Measurements from ENCODE around the gene TRAPPC12.
"Not testable (repeated sequence)": the region's sequence is repeated elsewhere in the genome, so short reads cannot be mapped to it uniquely, and the experiment has no call there.

Gene TRAPPC12

GRCh38 chr2:3379647-3380534 lies at the start of gene TRAPPC12:
TRAPPC12 (plus strand) TSS chr2:3379694; CDS start chr2:3387624, 7,930 bp downstream.
- DNase-seq = peak; percentile 91 to 92

- no peak for DNase-seq
Measured at GRCh38 chr2:3332133-3332532, 47.4 kb upstream of the TRAPPC12 start.

GRCh38 chr2:3334392-3335345 lies 44.8 kb upstream of the TRAPPC12 start:
- no peak for DNase-seq

- DNase-seq = no peak
Measured at GRCh38 chr2:3336844-3337243, 42.6 kb upstream of the TRAPPC12 start.

- no peak for DNase-seq
Measured at GRCh38 chr2:3338340-3338739, 41.2 kb upstream of the TRAPPC12 start.

GRCh38 chr2:3340144-3340543 lies 39.4 kb upstream of the TRAPPC12 start:
- DNase-seq = no peak

GRCh38 chr2:3341336-3341735 lies 38.2 kb upstream of the TRAPPC12 start:
- DNase-seq = peak in 1 of 2 experiments; percentile 8

- DNase-seq = no peak
Measured at GRCh38 chr2:3342324-3342723, 37.2 kb upstream of the TRAPPC12 start.

- DNase-seq = no peak
Measured at GRCh38 chr2:3343012-3343411, 36.5 kb upstream of the TRAPPC12 start.

- DNase-seq = no peak
Measured at GRCh38 chr2:3344897-3345296, 34.6 kb upstream of the TRAPPC12 start.

- no peak for DNase-seq
Measured at GRCh38 chr2:3345621-3346020, 33.9 kb upstream of the TRAPPC12 start.

- no peak for DNase-seq
Measured at GRCh38 chr2:3348767-3349166, 30.7 kb upstream of the TRAPPC12 start.

- no peak for DNase-seq
Measured at GRCh38 chr2:3349211-3349693, 30.2 kb upstream of the TRAPPC12 start.

- no peak for DNase-seq
Measured at GRCh38 chr2:3354986-3355385, 24.5 kb upstream of the TRAPPC12 start.

GRCh38 chr2:3355951-3356569 lies 23.4 kb upstream of the TRAPPC12 start:
- no peak for DNase-seq

- no peak for DNase-seq
Measured at GRCh38 chr2:3356799-3357198, 22.7 kb upstream of the TRAPPC12 start.

- not testable (repeated sequence) for DNase-seq
Measured at GRCh38 chr2:3357446-3357845, 22.0 kb upstream of the TRAPPC12 start.

GRCh38 chr2:3357926-3358325 lies 21.6 kb upstream of the TRAPPC12 start:
- no peak for DNase-seq

- DNase-seq = no peak
Measured at GRCh38 chr2:3361518-3362389, 17.7 kb upstream of the TRAPPC12 start.

- DNase-seq = no peak
Measured at GRCh38 chr2:3365219-3365618, 14.3 kb upstream of the TRAPPC12 start.

- DNase-seq = no peak
Measured at GRCh38 chr2:3368261-3368722, 11.2 kb upstream of the TRAPPC12 start.

Measured in stimulated activated CD4-positive, alpha-beta T cell treated with anti-CD3 and anti-CD28 coated beads, Interleukin-4, amount 100 ng/mL, for 4 hours (primary cell).